ENCODE measurements around the gene CIZ1.

Gene CIZ1

GRCh38 chr9:128211186-128211980 lies 20.0 kb upstream of the CIZ1 start:
- Histone ChIP-seq H3K36me3 (ENCODE audit: insufficient read depth, low read length) (no peaks in the 10 kb centered on the region), H3K4me3 (ENCODE audit: low read depth, low read length) (no peak overlapping the region), H3K27ac (ENCODE audit: low read depth, low read length) (no peak overlapping the region), H3K79me2 (ENCODE audit: control insufficient read depth, insufficient read depth, low read length, unreplicated experiment) (no peaks in the 10 kb centered on the region), H2AFZ (ENCODE audit: low read length, unreplicated experiment) (no peak overlapping the region), H3K4me1 (ENCODE audit: control insufficient read depth, insufficient read depth, low read length, unreplicated experiment) (peaks cover 19% of the 10 kb centered on the region), H3K27me3 (ENCODE audit: insufficient read depth, low read length) (no peaks in the 10 kb centered on the region)

GRCh38 chr9:128208946-128209669 lies 17.7 kb upstream of the CIZ1 start:
- no peaks in the 10 kb centered on the region for H3K36me3 ChIP-seq (ENCODE audit: insufficient read depth, low read length)
- no peaks in the 10 kb centered on the region for H3K27me3 ChIP-seq (ENCODE audit: insufficient read depth, low read length)
- H3K27ac ChIP-seq (ENCODE audit: low read depth, low read length), result no peak overlapping the region

GRCh38 chr9:128208386-128208785 lies 17.0 kb upstream of the CIZ1 start:
- Histone ChIP-seq H3K4me3 (ENCODE audit: low read depth, low read length) (no peak overlapping the region), H3K27ac (ENCODE audit: low read depth, low read length) (no peak overlapping the region), H3K27me3 (ENCODE audit: insufficient read depth, low read length) (no peaks in the 10 kb centered on the region), H3K79me2 (ENCODE audit: control insufficient read depth, insufficient read depth, low read length, unreplicated experiment) (no peaks in the 10 kb centered on the region), H3K4me1 (ENCODE audit: control insufficient read depth, insufficient read depth, low read length, unreplicated experiment) (no peaks in the 10 kb centered on the region), H2AFZ (ENCODE audit: low read length, unreplicated experiment) (no peak overlapping the region), H3K36me3 (ENCODE audit: insufficient read depth, low read length) (no peaks in the 10 kb centered on the region)

More at GRCh38 chr9:128208946-128209669, 17.7 kb upstream of the CIZ1 start:
- H3K4me1 ChIP-seq (ENCODE audit: control insufficient read depth, insufficient read depth, low read length, unreplicated experiment), result no peaks in the 10 kb centered on the region
- H3K79me2 ChIP-seq (ENCODE audit: control insufficient read depth, insufficient read depth, low read length, unreplicated experiment), result no peaks in the 10 kb centered on the region
- no peak overlapping the region for H2AFZ ChIP-seq (ENCODE audit: low read length, unreplicated experiment)
- no peak overlapping the region for H3K4me3 ChIP-seq (ENCODE audit: low read depth, low read length)

GRCh38 chr9:128206916-128207910 lies 15.8 kb upstream of the CIZ1 start:
- no peaks in the 10 kb centered on the region for H3K27me3 ChIP-seq (ENCODE audit: insufficient read depth, low read length)
- H3K79me2 ChIP-seq (ENCODE audit: control insufficient read depth, insufficient read depth, low read length, unreplicated experiment), result no peaks in the 10 kb centered on the region
- H3K4me3 ChIP-seq (ENCODE audit: low read depth, low read length), result no peak overlapping the region
- H2AFZ ChIP-seq (ENCODE audit: low read length, unreplicated experiment), result no peak overlapping the region
- H3K27ac ChIP-seq (ENCODE audit: low read depth, low read length), result no peak overlapping the region
- no peaks in the 10 kb centered on the region for H3K4me1 ChIP-seq (ENCODE audit: control insufficient read depth, insufficient read depth, low read length, unreplicated experiment)
- H3K36me3 ChIP-seq (ENCODE audit: insufficient read depth, low read length), result no peaks in the 10 kb centered on the region

DNA sequence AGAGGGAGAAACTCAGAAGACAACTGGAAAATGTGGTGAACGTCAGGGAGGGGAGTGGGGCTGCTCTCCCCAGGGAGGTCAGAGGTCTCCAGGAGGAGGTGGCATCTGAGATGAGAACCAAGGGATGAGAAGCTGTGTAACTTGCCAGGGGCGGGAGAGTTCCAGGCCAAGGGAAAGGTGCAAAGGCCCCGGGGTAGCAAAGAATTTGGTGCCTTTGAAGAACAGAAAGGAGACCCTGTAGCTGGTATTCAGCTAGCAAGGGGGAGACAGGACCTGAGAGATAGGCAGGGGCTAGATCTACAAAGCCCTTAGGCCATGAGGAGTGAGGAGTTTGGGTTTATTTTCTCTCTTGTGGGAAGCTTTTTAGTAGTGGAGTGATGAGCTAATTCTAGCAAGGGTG lies 15.1 kb upstream of the CIZ1 start:
- Histone ChIP-seq H3K79me2 (ENCODE audit: control insufficient read depth, insufficient read depth, low read length, unreplicated experiment) (no peaks in the 10 kb centered on the region), H2AFZ (ENCODE audit: low read length, unreplicated experiment) (no peak overlapping the region), H3K4me1 (ENCODE audit: control insufficient read depth, insufficient read depth, low read length, unreplicated experiment) (no peaks in the 10 kb centered on the region), H3K4me3 (ENCODE audit: low read depth, low read length) (no peak overlapping the region), H3K27me3 (ENCODE audit: insufficient read depth, low read length) (no peaks in the 10 kb centered on the region), H3K27ac (ENCODE audit: low read depth, low read length) (no peak overlapping the region), H3K36me3 (ENCODE audit: insufficient read depth, low read length) (no peaks in the 10 kb centered on the region)

- H3K27me3 ChIP-seq (ENCODE audit: insufficient read depth, low read length), result no peaks in the 10 kb centered on the region
- no peaks in the 10 kb centered on the region for H3K36me3 ChIP-seq (ENCODE audit: insufficient read depth, low read length)
- no peaks in the 10 kb centered on the region for H3K4me1 ChIP-seq (ENCODE audit: control insufficient read depth, insufficient read depth, low read length, unreplicated experiment)
- no peak overlapping the region for H2AFZ ChIP-seq (ENCODE audit: low read length, unreplicated experiment)
- no peak overlapping the region for H3K27ac ChIP-seq (ENCODE audit: low read depth, low read length)
- no peak overlapping the region for H3K4me3 ChIP-seq (ENCODE audit: low read depth, low read length)
- H3K79me2 ChIP-seq (ENCODE audit: control insufficient read depth, insufficient read depth, low read length, unreplicated experiment), result no peaks in the 10 kb centered on the region
Observed at GRCh38 chr9:128205296-128205944, 14.0 kb upstream of the CIZ1 start.

DNA sequence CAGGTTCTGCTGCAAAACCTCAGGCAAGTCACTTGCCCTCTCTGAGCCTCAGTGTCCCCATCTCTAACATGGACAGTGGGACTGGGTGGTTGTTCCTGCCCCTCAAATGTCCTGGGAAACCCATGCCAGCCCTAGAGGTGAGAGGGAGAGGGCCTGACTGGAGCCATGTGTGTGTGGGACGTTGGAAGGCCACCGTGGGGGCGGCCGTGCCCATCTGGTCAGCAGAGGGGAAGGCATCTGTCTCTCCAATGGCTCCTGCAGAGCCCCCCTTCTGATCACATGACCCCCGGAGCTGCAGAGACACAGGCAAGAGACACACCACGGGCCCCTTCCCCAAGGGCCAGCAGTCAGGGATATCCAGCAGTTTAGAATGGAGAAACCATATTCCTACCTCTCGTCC lies 13.5 kb upstream of the CIZ1 start:
- no peaks in the 10 kb centered on the region for H3K36me3 ChIP-seq (ENCODE audit: insufficient read depth, low read length)
- H2AFZ ChIP-seq (ENCODE audit: low read length, unreplicated experiment), result no peak overlapping the region
- no peak overlapping the region for H3K27ac ChIP-seq (ENCODE audit: low read depth, low read length)
- H3K4me1 ChIP-seq (ENCODE audit: control insufficient read depth, insufficient read depth, low read length, unreplicated experiment), result no peaks in the 10 kb centered on the region
- no peaks in the 10 kb centered on the region for H3K79me2 ChIP-seq (ENCODE audit: control insufficient read depth, insufficient read depth, low read length, unreplicated experiment)
- peak overlapping the region; percentile 85; the same call in 1 of the 2 replicates for H3K4me3 ChIP-seq (ENCODE audit: low read depth, low read length)
- H3K27me3 ChIP-seq (ENCODE audit: insufficient read depth, low read length), result no peaks in the 10 kb centered on the region

DNA sequence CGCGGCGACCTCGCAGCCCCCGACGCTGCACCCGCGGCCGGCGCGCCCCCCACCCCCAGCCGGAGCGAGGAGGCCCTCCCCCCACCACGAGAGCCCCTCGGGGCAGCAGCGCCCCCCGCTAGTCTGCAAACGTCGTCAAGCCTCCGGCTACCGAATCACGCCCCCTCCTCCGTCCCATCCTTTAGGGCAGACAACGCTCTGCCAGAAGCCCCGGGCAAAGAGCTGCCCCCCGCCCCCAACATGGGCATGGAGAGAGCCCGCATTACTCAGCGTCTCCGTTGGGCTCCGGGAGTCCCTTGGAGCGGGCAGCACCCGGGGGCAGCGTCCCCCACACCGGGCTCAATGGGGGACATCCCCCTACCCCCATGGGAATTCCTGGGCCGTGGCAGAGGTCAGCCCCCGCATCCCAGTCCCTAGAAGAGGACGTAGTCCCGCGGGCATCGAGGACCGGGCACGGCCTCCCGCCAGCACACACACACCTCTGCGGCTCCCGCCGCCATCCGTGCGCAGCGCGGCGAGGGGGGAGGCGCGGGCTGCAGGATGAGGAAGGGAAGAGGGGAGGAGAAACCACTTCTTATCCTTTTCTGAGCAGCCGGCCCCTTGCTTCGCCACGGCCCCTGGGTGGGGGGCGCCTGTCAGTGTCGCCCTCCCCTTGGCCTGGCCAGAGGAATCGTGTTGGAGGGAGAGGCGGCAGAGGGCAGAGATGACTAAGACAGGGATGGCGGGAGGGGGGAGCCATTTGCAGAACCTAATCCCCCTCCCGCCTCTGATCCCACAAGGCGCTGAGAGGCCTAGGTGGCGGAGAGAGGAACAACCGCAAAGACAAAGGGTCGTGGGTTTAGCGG lies 12.6 kb upstream of the CIZ1 start:
- Histone ChIP-seq H2AFZ (ENCODE audit: low read length, unreplicated experiment) (peak overlapping the region; percentile 10), H3K79me2 (ENCODE audit: control insufficient read depth, insufficient read depth, low read length, unreplicated experiment) (no peaks in the 10 kb centered on the region), H3K4me3 (ENCODE audit: low read depth, low read length) (peak overlapping the region; percentile 85), H3K27ac (ENCODE audit: low read depth, low read length) (no peak overlapping the region), H3K27me3 (ENCODE audit: insufficient read depth, low read length) (no peaks in the 10 kb centered on the region), H3K36me3 (ENCODE audit: insufficient read depth, low read length) (no peaks in the 10 kb centered on the region), H3K4me1 (ENCODE audit: control insufficient read depth, insufficient read depth, low read length, unreplicated experiment) (no peaks in the 10 kb centered on the region)

DNA sequence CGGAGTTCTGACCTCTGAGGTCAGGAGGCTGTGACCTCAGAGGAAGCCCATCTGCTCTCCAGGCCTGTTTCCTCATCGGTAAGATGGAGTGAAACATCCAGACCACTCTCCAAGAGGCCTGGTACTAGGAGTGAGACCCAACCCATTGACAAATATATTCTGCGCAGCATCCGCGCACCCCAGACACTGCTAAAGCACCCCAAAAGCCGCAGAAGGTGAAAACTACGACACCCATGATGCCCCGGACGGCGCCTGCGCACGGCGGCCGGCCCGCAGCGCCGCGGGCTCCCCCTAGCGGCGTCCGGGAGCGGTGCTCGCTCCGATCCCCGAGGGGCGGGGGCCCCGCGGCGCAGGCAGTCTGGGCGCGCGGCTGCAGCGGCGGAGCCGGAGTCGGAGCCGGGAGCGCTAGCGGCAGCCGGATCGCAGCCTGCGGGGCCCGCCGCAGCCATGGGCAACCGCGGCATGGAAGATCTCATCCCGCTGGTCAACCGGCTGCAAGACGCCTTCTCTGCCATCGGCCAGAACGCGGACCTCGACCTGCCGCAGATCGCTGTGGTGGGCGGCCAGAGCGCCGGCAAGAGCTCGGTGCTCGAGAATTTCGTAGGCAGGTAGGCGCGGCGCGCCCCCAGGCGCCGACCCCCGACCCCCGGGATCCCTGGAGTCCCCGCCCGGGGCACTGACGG lies 11.8 kb upstream of the CIZ1 start, which contains the start of gene DNM1:
TSS of gene DNM1 (plus strand) at position 356 of the 683 bp plus-strand sequence. CDS start at position 448, 92 bp downstream.
- H3K27ac ChIP-seq (ENCODE audit: low read depth, low read length), result no peak within 1 kb of the TSS
- H3K27me3 ChIP-seq (ENCODE audit: insufficient read depth, low read length), result no peaks in the 10 kb centered on the region
- H3K36me3 ChIP-seq (ENCODE audit: insufficient read depth, low read length), result no peaks in the 10 kb centered on the region
- no peaks in the 10 kb centered on the region for H3K4me1 ChIP-seq (ENCODE audit: control insufficient read depth, insufficient read depth, low read length, unreplicated experiment)
- no peaks in the 10 kb centered on the region for H3K79me2 ChIP-seq (ENCODE audit: control insufficient read depth, insufficient read depth, low read length, unreplicated experiment)
- H3K4me3 ChIP-seq (ENCODE audit: low read depth, low read length), result peak within 1 kb of the TSS; percentile 85
- peak within 1 kb of the TSS; percentile 50 for H2AFZ ChIP-seq (ENCODE audit: low read length, unreplicated experiment)

Measured in ACC112 (cell line).